Common myeloid progenitor, CD34-positive (primary cell): Measurements from ENCODE around the gene B4GAT1.
"Not testable (repeated sequence)": the region's sequence is repeated elsewhere in the genome, so short reads cannot be mapped to it uniquely, and the experiment has no call there.

Experiments
- CTCF ChIA-PET: fragments of 350-600 bp; sonication (Branson Sonifier 250); formaldehyde crosslinking; loops from one replicate; lab custom pipeline; 2021; ENCODE audit warnings: antibody characterized with exemption; lab: Charles Lee
- POLR2A ChIA-PET: fragments of 350-600 bp; sonication (Branson Sonifier 250); formaldehyde crosslinking; loops from one replicate; lab custom pipeline; 2021; ENCODE audit warnings: antibody characterized with exemption; lab: Charles Lee
- DNase-seq, 3 donors: peaks; one replicate each; pipeline versions ENCODE4 v3.0.0 to v3.0.0-alpha.2; 2013
- H3K27ac ChIP-seq, 2 experiments: 1 replicate in 1 of 2; 2 replicates in 1 of 2; pipeline ENCODE4 v1.7.0; 2013; ENCODE audit warnings: inconsistent platforms in 2 of 2, low read length in 2 of 2, mild to moderate bottlenecking in 2 of 2, low read depth in 1 of 2, moderate library complexity in 1 of 2; ENCODE audit not compliant: severe bottlenecking in 2 of 2, insufficient read depth in 1 of 2, poor library complexity in 1 of 2
- H3K27me3 ChIP-seq, 5 experiments: replicated peaks in 2 of 5; 1 replicate in 3 of 5; 2 replicates in 2 of 5; pipeline versions ENCODE4 v1.6.1 to v1.7.0; 2013; ENCODE audit warnings: low read length in 4 of 5, mild to moderate bottlenecking in 2 of 5, moderate library complexity in 2 of 5, inconsistent platforms in 1 of 5; ENCODE audit not compliant: insufficient read depth in 5 of 5, control insufficient read depth in 4 of 5
- H3K36me3 ChIP-seq, 4 experiments: 1 replicate in 2 of 4; 2 replicates in 2 of 4; pipeline versions ENCODE4 v1.6.1 to v1.7.0; 2013; ENCODE audit warnings: low read length in 3 of 4, control low read depth in 1 of 4, mild to moderate bottlenecking in 1 of 4; ENCODE audit not compliant: control insufficient read depth in 4 of 4, insufficient read depth in 4 of 4
- H3K4me1 ChIP-seq, 4 experiments: 1 replicate in 3 of 4; 2 replicates in 1 of 4; pipeline versions ENCODE4 v1.6.1 to v1.7.1; 2013; ENCODE audit warnings: low read length in 3 of 4, mild to moderate bottlenecking in 3 of 4, control low read depth in 1 of 4, inconsistent platforms in 1 of 4, moderate library complexity in 1 of 4; ENCODE audit not compliant: control insufficient read depth in 4 of 4, insufficient read depth in 4 of 4; ENCODE audit errors: control extremely low read depth in 1 of 4
- H3K4me3 ChIP-seq, 7 experiments: 1 replicate in 4 of 7; 2 replicates in 3 of 7; pipeline versions ENCODE4 v1.5.1 to v1.7.0; 2013; ENCODE audit warnings: mild to moderate bottlenecking in 7 of 7, low read length in 6 of 7, moderate library complexity in 6 of 7, inconsistent platforms in 2 of 7, low read depth in 2 of 7, control low read depth in 1 of 7; ENCODE audit not compliant: insufficient read depth in 4 of 7, control insufficient read depth in 1 of 7; ENCODE audit errors: extremely low read depth in 1 of 7
- H3K9me3 ChIP-seq, 5 experiments: 1 replicate in 4 of 5; 2 replicates in 1 of 5; pipeline versions ENCODE4 v1.6.1 to v1.7.1; 2013; ENCODE audit warnings: low read length in 4 of 5, mild to moderate bottlenecking in 2 of 5, inconsistent platforms in 1 of 5, low read depth in 1 of 5, moderate library complexity in 1 of 5; ENCODE audit not compliant: control insufficient read depth in 4 of 5, insufficient read depth in 2 of 5; ENCODE audit errors: control extremely low read depth in 1 of 5
- WGBS: methylation state at CpG from one replicate; pipeline ENCODE4 v1.1.5; 2013; ENCODE audit not compliant: insufficient coverage; 5-methylcytosine and 5-hydroxymethylcytosine counted together

Gene B4GAT1

GRCh38 chr11:66312549-66313320 lies 34.7 kb downstream of the B4GAT1 start:
- Histone ChIP-seq H3K36me3 (no peaks in the 10 kb centered on the region), H3K27ac (peak overlapping the region in 1 of 2 experiments; percentile 73), H3K4me3 (peak overlapping the region; percentile 45 to 77 (median 70)), H3K4me1 (peaks cover 0 to 39% (median 36%) of the 10 kb centered on the region in 4 experiments), H3K9me3 (no peaks in the 10 kb centered on the region), H3K27me3 (peaks cover 0 to 2% (median 0%) of the 10 kb centered on the region in 5 experiments)
- whole genome bisulfite sequencing: 3% methylated on average over 40 of the region's 52 CpGs
- ChIA-PET CTCF (interaction anchor here (0.7 to 6.6 kb wide), 14 partner anchors 9 to 77 kb away, joined by 3 to 86 read pairs (median 8); partner anchors contain the start of genes BRMS1, RIN1 and YIF1A), POLR2A (interaction anchor here (0.8 to 1.3 kb wide), 3 partner anchors 9 to 32 kb away, joined by 3 to 4 read pairs (median 3); partner anchors contain the start of gene BRMS1)
- DNase-seq: peak; percentile 97 to 99 (median 99)

- peak overlapping the region; percentile 45 to 77 (median 70) for H3K4me3 ChIP-seq
- peak overlapping the region in 1 of 2 experiments; percentile 73 for H3K27ac ChIP-seq
- no peaks in the 10 kb centered on the region for H3K9me3 ChIP-seq
- ChIA-PET POLR2A (interaction anchor here (0.7 to 1.3 kb wide), 6 partner anchors 10 to 33 kb away, joined by 3 to 4 read pairs (median 3); partner anchors contain the start of genes BRMS1 and YIF1A), CTCF (interaction anchor here (0.7 to 6.6 kb wide), 21 partner anchors 10 to 77 kb away, joined by 3 to 86 read pairs (median 7); partner anchors contain the start of genes BRMS1, RIN1 and YIF1A)
- DNase-seq: peak; percentile 95 to 97 (median 97)
- no peaks in the 10 kb centered on the region for H3K36me3 ChIP-seq
- WGBS: 0% methylated on average over 39 of the region's 44 CpGs
- H3K27me3 ChIP-seq: peaks cover 0 to 2% (median 0%) of the 10 kb centered on the region in 5 experiments
- H3K4me1 ChIP-seq: peaks cover 0 to 32% (median 30%) of the 10 kb centered on the region in 4 experiments
Measured at GRCh38 chr11:66311965-66312548, 35.4 kb downstream of the B4GAT1 start.

GRCh38 chr11:66311470-66311964 lies 35.9 kb downstream of the B4GAT1 start:
- ChIA-PET POLR2A (interaction anchor here (0.7 to 0.9 kb wide), 3 partner anchors 17 to 22 kb away, joined by 3 to 4 read pairs (median 3); partner anchors contain the start of gene YIF1A), CTCF (interaction anchor here (0.7 to 6.6 kb wide), 19 partner anchors 10 to 81 kb away, joined by 3 to 86 read pairs (median 8); partner anchors contain the start of genes BRMS1, RIN1 and YIF1A)
- Histone ChIP-seq H3K9me3 (no peaks in the 10 kb centered on the region), H3K4me3 (peak overlapping the region; percentile 45 to 77 (median 70)), H3K4me1 (peaks cover 0 to 28% (median 24%) of the 10 kb centered on the region in 4 experiments), H3K27me3 (peaks cover 0 to 2% (median 0%) of the 10 kb centered on the region in 5 experiments), H3K36me3 (no peaks in the 10 kb centered on the region), H3K27ac (peak overlapping the region in 1 of 2 experiments; percentile 73)
- WGBS: 25% methylated on average over 12 of the region's 26 CpGs
- DNase-seq: no peak

DNA sequence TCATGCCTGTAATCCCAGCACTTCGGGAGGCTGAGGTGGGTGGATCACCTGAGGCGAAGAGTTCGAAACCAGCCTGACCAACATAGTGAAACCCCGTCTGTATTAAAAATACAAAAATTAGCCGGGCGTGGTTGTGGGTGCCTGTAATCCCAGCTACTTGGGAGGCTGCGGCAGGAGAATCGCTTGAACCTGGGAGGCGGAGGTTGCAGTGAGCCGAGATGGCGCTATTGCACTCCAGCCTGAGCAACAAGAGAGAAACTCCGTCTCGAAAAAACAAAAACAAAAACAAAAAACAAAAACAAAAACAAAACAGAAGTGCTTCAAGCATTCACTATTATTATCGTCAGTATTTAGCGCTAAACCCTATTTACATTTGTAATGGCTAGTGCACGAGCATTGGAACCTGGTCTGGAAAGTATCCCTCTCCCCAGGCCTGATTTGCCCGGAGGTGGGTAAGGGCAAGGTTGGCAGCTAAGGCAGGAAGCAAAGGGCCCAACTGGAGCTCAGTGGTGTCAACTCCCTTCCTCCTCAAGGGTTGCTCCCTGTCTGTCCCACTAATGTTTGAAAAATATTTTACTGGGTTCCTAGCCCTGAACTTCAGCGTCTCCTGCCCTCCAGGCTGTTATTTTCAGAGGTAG lies 36.5 kb downstream of the B4GAT1 start:
- H3K4me3 ChIP-seq, H3K9me3 ChIP-seq, H3K36me3 ChIP-seq, H3K27me3 ChIP-seq, H3K27ac ChIP-seq, DNase-seq: not testable (repeated sequence)
- ChIA-PET POLR2A (interaction anchor here (0.8 kb wide), 1 partner anchor 21 kb away, joined by 3 read pairs; no protein-coding TSS in a partner anchor), CTCF (interaction anchor here (0.7 to 6.6 kb wide), 18 partner anchors 10 to 82 kb away, joined by 3 to 86 read pairs (median 8); partner anchors contain the start of genes BRMS1, RIN1 and YIF1A)
- 91% methylated on average over 13 of the region's 18 CpGs for WGBS
- H3K4me1 ChIP-seq: peaks cover 0 to 23% (median 21%) of the 10 kb centered on the region in 4 experiments

- H3K27me3 ChIP-seq: peaks cover 0 to 2% (median 0%) of the 10 kb centered on the region in 5 experiments
- no peaks in the 10 kb centered on the region for H3K9me3 ChIP-seq
- 96% methylated on average over 8 of the region's 8 CpGs for WGBS
- no peak overlapping the region for H3K27ac ChIP-seq
- DNase-seq: no peak
- H3K4me3 ChIP-seq: no peak overlapping the region
- H3K36me3 ChIP-seq: no peaks in the 10 kb centered on the region
- CTCF ChIA-PET: interaction anchor here (1.2 to 6.6 kb wide), 6 partner anchors 9 to 79 kb away, joined by 3 to 86 read pairs (median 45); partner anchors contain the start of genes BRMS1 and RIN1
- peaks cover 0 to 23% (median 20%) of the 10 kb centered on the region in 4 experiments for H3K4me1 ChIP-seq
- POLR2A ChIA-PET: interaction anchor here (0.6 kb wide), 1 partner anchor 805 kb away, joined by 3 read pairs; no protein-coding TSS in a partner anchor
Measured at GRCh38 chr11:66310324-66310723, 37.1 kb downstream of the B4GAT1 start.

GRCh38 chr11:66309475-66309874 lies 38.0 kb downstream of the B4GAT1 start:
- WGBS: 67% methylated on average over 3 of the region's 3 CpGs

More at GRCh38 chr11:66309475-66309874, 38.0 kb downstream of the B4GAT1 start:
- Histone ChIP-seq H3K36me3 (no peaks in the 10 kb centered on the region), H3K4me1 (peaks cover 0 to 23% (median 20%) of the 10 kb centered on the region in 4 experiments), H3K4me3 (no peak overlapping the region), H3K9me3 (no peaks in the 10 kb centered on the region), H3K27me3 (peaks cover 0 to 2% (median 0%) of the 10 kb centered on the region in 5 experiments), H3K27ac (no peak overlapping the region)
- ChIA-PET CTCF (interaction anchor here (1.2 to 6.6 kb wide), 5 partner anchors 9 to 53 kb away, joined by 3 to 86 read pairs (median 46); partner anchors contain the start of genes BRMS1 and RIN1), POLR2A (interaction anchor here (0.6 kb wide), 1 partner anchor 804 kb away, joined by 3 read pairs; no protein-coding TSS in a partner anchor)
- DNase-seq: no peak
